Measurements from ENCODE around the gene NEBL. TPM values are rescaled to one million over a fixed set of nuclear protein-coding genes. Genes with fewer than 3 reads are reported as not detected.

The NEBL gene
- total and polyA plus RNA-seq, 3 experiments from 2014 or later: 0.11 to 0.15 TPM; not detected in 1

DNA sequence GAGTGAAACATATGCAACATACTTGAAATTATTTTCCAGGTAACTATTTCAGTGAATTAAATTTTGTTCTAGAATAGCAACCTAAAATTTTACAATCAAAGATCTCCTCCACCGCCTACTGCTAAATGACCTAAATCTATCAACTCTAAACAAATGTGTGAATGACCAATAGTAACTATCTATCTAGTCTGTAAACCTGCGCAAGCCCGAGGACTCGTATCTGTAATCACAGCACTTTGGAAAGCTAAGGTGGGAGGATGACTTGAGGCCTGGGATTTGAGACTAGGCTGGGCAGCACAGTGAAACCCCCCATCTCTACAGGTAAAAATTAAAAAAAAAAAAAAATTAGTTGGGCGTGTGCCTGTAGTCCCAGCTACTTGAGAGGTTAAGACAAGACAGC is 83.0 kb downstream of the NEBL start:
- Histone ChIP-seq H3K36me3 (ENCODE audit: insufficient read depth, low read length) (no peaks in the 10 kb centered on the region), H3K27ac (ENCODE audit: low read depth, low read length) (no peak overlapping the region), H3K4me1 (ENCODE audit: insufficient read depth, low read length) (no peaks in the 10 kb centered on the region), H3K4me3 (ENCODE audit: low read length) (no peak overlapping the region), H3K9me3 (ENCODE audit: low read length) (no peaks in the 10 kb centered on the region), H3K27me3 (ENCODE audit: insufficient read depth, low read length, poor library complexity, severe bottlenecking) (no peaks in the 10 kb centered on the region)
- Mint-ChIP-seq H3K4me3 (no peak overlapping the region), H3K27ac (no peak overlapping the region), H3K9me3 (peaks cover 0 to 2% (median 0%) of the 10 kb centered on the region in 5 donors), H3K4me1 (no peaks in the 10 kb centered on the region), H3K36me3 (no peaks in the 10 kb centered on the region), H3K27me3 (no peaks in the 10 kb centered on the region)
- no peak for DNase-seq
- CTCF ChIA-PET: interaction anchor here (0.6 kb wide), 1 partner anchor 402 kb away, joined by 3 read pairs; no protein-coding TSS in a partner anchor
- POLR2A ChIA-PET: no interaction called here

DNA sequence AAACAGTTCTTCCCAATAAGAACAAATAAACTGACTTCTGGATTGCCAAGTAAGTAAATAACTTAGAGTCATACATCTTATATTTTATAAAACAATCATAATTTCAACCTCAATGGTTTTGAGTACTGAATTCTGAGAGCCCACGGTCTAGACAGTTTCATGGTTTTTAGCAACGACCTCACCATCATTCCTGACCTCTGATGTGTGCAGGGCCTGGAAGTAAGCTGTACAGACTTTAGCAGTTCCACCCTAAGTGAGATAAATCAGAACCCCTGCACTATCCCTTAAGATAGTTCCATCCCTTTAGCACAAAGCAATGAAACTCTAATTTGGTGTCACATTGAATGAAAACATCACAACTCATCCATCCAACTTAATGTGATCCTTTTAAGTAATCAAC is 86.0 kb downstream of the NEBL start:
- no peaks in the 10 kb centered on the region for H3K4me1 ChIP-seq (ENCODE audit: insufficient read depth, low read length)
- ChIA-PET CTCF (no interaction called here), POLR2A (no interaction called here)
- H3K27me3 Mint-ChIP-seq: peaks cover 0 to 1% of the 10 kb centered on the region in 2 donors
- H3K27me3 ChIP-seq (ENCODE audit: insufficient read depth, low read length, poor library complexity, severe bottlenecking): no peaks in the 10 kb centered on the region
- H3K9me3 Mint-ChIP-seq: peaks cover 0 to 4% (median 0%) of the 10 kb centered on the region in 5 donors
- no peak for DNase-seq
- H3K9me3 ChIP-seq (ENCODE audit: low read length): no peaks in the 10 kb centered on the region
- no peak overlapping the region for H3K4me3 Mint-ChIP-seq
- H3K4me1 Mint-ChIP-seq: no peaks in the 10 kb centered on the region
- H3K27ac Mint-ChIP-seq: no peak overlapping the region
- H3K36me3 ChIP-seq (ENCODE audit: insufficient read depth, low read length): no peaks in the 10 kb centered on the region
- H3K36me3 Mint-ChIP-seq: no peaks in the 10 kb centered on the region
- no peak overlapping the region for H3K27ac ChIP-seq (ENCODE audit: low read depth, low read length)
- H3K4me3 ChIP-seq (ENCODE audit: low read length): no peak overlapping the region

DNA sequence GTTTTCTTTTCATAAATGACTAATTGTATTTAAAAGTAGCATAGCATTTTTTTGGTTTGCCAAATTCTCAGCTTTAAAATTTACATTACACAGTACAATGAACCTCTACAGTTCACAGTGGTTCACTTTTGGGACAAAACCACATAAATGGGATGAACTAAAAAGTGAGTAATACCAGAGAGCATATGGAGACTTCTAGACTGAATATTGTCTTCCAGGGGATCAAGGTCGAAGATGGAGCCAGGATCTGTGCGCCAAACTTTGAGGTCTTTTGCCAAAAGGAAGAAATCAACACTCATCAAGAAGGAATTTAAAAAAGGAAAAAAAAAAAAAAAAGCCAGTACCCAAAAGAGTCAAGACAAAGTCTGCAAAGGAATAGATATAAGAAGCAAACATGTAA is 87.5 kb downstream of the NEBL start:
- H3K27ac ChIP-seq (ENCODE audit: low read depth, low read length): no peak overlapping the region
- no peaks in the 10 kb centered on the region for H3K4me1 Mint-ChIP-seq
- ChIA-PET POLR2A (no interaction called here), CTCF (no interaction called here)
- DNase-seq: no peak
- peaks cover 0 to 4% (median 0%) of the 10 kb centered on the region in 5 donors for H3K9me3 Mint-ChIP-seq
- H3K27me3 Mint-ChIP-seq: peaks cover 0 to 3% of the 10 kb centered on the region in 2 donors
- no peak overlapping the region for H3K4me3 ChIP-seq (ENCODE audit: low read length)
- H3K27ac Mint-ChIP-seq: no peak overlapping the region
- H3K4me1 ChIP-seq (ENCODE audit: insufficient read depth, low read length): no peaks in the 10 kb centered on the region
- H3K27me3 ChIP-seq (ENCODE audit: insufficient read depth, low read length, poor library complexity, severe bottlenecking): no peaks in the 10 kb centered on the region
- no peak overlapping the region for H3K4me3 Mint-ChIP-seq
- H3K36me3 ChIP-seq (ENCODE audit: insufficient read depth, low read length): no peaks in the 10 kb centered on the region
- no peaks in the 10 kb centered on the region for H3K9me3 ChIP-seq (ENCODE audit: low read length)
- no peaks in the 10 kb centered on the region for H3K36me3 Mint-ChIP-seq

DNA sequence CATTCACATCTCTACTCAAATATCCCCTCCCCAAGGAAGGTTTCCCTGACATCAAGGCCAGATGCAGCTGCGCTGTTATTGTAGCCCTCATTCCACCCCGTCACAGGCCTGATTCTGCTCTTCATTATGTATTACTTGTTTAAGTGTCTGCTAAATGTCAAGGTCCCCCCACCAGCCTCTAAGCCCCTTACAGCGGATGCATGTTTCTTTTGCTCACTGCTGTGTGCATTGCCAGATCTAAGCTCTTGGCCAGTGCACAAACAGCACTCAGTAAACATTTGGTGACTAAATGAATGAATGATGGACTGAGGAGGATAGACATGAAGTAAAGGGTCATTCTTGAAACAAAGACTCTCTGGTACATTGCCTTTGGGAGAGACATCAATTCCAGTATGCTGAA is 90.6 kb downstream of the NEBL start:
- H3K27ac Mint-ChIP-seq: peak overlapping the region in 1 of 8 donors; percentile 54
- ChIA-PET POLR2A (no interaction called here), CTCF (no interaction called here)
- no peaks in the 10 kb centered on the region for H3K9me3 ChIP-seq (ENCODE audit: low read length)
- H3K36me3 ChIP-seq (ENCODE audit: insufficient read depth, low read length): no peaks in the 10 kb centered on the region
- H3K4me3 ChIP-seq (ENCODE audit: low read length): no peak overlapping the region
- no peaks in the 10 kb centered on the region for H3K4me1 Mint-ChIP-seq
- DNase-seq: no peak
- no peaks in the 10 kb centered on the region for H3K27me3 ChIP-seq (ENCODE audit: insufficient read depth, low read length, poor library complexity, severe bottlenecking)
- peaks cover 0 to 7% (median 2%) of the 10 kb centered on the region in 5 donors for H3K9me3 Mint-ChIP-seq
- H3K27ac ChIP-seq (ENCODE audit: low read depth, low read length): no peak overlapping the region
- no peaks in the 10 kb centered on the region for H3K4me1 ChIP-seq (ENCODE audit: insufficient read depth, low read length)
- no peak overlapping the region for H3K4me3 Mint-ChIP-seq
- H3K27me3 Mint-ChIP-seq: peaks cover 0 to 3% of the 10 kb centered on the region in 2 donors
- no peaks in the 10 kb centered on the region for H3K36me3 Mint-ChIP-seq

DNA sequence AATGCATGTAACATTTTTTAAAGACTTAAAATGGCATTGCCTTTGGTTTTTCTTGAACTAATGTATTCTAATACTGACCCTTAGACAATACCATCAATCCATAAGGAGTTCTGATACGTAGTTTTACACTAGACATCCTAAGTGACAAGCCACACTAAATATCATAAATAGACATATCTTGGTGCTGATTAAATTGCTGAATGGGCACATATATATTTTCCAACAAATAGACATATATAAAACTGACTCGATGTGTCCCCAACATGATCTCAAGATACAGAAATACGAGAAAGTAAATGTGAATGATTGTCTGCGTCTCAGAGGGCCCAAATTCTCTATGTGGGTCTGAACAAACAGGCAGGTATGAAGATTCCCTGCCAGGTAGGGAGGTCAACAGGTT is 99.8 kb downstream of the NEBL start:
- Mint-ChIP-seq H3K36me3 (no peaks in the 10 kb centered on the region), H3K27me3 (no peaks in the 10 kb centered on the region), H3K4me1 (no peaks in the 10 kb centered on the region), H3K27ac (no peak overlapping the region), H3K4me3 (no peak overlapping the region), H3K9me3 (peaks cover 0 to 7% (median 0%) of the 10 kb centered on the region in 5 donors)
- Histone ChIP-seq H3K4me3 (ENCODE audit: low read length) (no peak overlapping the region), H3K4me1 (ENCODE audit: insufficient read depth, low read length) (no peaks in the 10 kb centered on the region), H3K27me3 (ENCODE audit: insufficient read depth, low read length, poor library complexity, severe bottlenecking) (no peaks in the 10 kb centered on the region), H3K27ac (ENCODE audit: low read depth, low read length) (no peak overlapping the region), H3K9me3 (ENCODE audit: low read length) (no peaks in the 10 kb centered on the region), H3K36me3 (ENCODE audit: insufficient read depth, low read length) (no peaks in the 10 kb centered on the region)
- CTCF ChIA-PET: no interaction called here
- POLR2A ChIA-PET: no interaction called here
- no peak for DNase-seq

DNA sequence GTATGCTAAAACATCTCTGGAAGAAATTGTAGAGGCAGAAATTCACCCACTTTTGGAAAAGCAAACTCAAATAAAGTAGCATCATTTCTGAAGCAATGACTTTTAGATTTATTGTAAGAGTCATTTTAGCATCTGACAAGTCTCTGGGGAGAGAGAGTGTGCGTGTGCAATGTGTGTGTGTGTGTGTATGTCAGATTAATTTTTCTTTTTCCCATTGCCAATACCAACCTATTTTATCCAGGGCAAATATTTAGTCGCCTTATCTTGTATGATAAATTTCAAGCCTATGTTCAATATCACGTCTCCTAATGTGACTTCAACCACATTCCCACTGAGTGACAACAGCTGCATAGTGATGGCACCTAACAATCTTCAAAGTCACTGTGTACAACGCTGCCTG is 101.7 kb downstream of the NEBL start:
- Mint-ChIP-seq H3K9me3 (peaks cover 0 to 8% (median 0%) of the 10 kb centered on the region in 5 donors), H3K4me3 (no peak overlapping the region), H3K36me3 (no peaks in the 10 kb centered on the region), H3K4me1 (no peaks in the 10 kb centered on the region), H3K27ac (no peak overlapping the region), H3K27me3 (no peaks in the 10 kb centered on the region)
- Histone ChIP-seq H3K4me3 (ENCODE audit: low read length) (no peak overlapping the region), H3K36me3 (ENCODE audit: insufficient read depth, low read length) (no peaks in the 10 kb centered on the region), H3K4me1 (ENCODE audit: insufficient read depth, low read length) (no peaks in the 10 kb centered on the region), H3K9me3 (ENCODE audit: low read length) (no peaks in the 10 kb centered on the region), H3K27me3 (ENCODE audit: insufficient read depth, low read length, poor library complexity, severe bottlenecking) (no peaks in the 10 kb centered on the region), H3K27ac (ENCODE audit: low read depth, low read length) (no peak overlapping the region)
- CTCF ChIA-PET: no interaction called here
- no peak for DNase-seq
- POLR2A ChIA-PET: no interaction called here

DNA sequence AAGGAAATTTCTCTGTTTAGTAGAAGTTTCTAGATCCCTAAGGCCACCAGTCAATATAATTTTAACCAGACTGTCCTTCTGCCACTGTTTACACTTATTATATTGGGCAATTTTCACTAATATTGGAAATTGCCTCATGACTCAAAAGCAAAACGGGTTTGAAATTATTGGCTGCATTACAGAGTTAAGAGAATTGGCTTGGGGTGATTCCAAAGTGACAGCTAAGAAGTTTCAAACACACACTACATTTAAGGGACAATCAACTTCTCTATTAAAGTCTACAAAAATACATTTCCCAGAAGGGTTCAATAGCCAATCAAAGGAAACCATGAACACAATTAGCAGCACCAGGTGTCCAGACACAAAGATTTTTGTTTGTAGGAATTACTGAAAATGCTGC is 111.9 kb downstream of the NEBL start:
- Histone ChIP-seq H3K36me3 (ENCODE audit: insufficient read depth, low read length) (no peaks in the 10 kb centered on the region), H3K9me3 (ENCODE audit: low read length) (no peaks in the 10 kb centered on the region), H3K27ac (ENCODE audit: low read depth, low read length) (no peak overlapping the region), H3K4me1 (ENCODE audit: insufficient read depth, low read length) (no peaks in the 10 kb centered on the region), H3K27me3 (ENCODE audit: insufficient read depth, low read length, poor library complexity, severe bottlenecking) (no peaks in the 10 kb centered on the region), H3K4me3 (ENCODE audit: low read length) (no peak overlapping the region)
- ChIA-PET CTCF (no interaction called here), POLR2A (no interaction called here)
- DNase-seq: no peak
- Mint-ChIP-seq H3K4me3 (no peak overlapping the region), H3K4me1 (no peaks in the 10 kb centered on the region), H3K27ac (no peak overlapping the region), H3K27me3 (peaks cover 0 to 2% of the 10 kb centered on the region in 2 donors), H3K36me3 (no peaks in the 10 kb centered on the region), H3K9me3 (no peaks in the 10 kb centered on the region)

DNA sequence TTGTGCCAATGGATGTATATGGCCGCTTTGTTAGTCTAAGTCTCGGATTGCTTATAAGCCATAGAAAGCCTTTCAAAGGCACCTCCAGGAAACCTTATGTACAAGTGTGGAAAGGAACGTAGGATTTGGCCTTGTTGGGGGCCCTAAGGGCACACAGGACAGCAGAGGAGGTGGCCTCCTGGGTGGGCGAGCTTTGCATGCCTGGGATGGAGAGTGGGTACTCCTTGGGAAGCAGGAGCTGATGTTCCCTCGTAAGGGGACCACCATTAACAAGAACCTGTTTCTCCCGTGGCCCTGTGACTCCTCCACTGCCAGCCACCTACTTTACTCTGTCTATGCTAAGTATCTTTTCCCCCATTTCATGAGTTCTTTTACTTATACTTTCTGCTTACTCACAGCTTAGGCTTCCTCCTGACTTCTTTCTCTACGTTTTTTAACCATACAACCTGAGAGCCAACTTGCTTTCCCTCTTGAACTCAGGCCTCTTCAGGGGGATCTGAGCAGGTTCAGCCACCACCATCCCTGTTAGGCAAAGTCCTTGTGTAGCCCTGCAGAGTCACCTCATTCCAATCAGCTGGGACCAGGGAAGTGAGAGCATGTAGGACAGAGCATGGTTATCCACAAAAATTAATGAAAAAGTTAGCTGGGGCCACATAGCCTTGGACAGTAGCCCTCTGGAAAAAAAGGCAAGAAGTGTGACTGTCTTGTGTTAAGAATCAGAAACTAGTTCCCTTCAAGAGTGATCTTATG is 118.9 kb downstream of the NEBL start:
- no peaks in the 10 kb centered on the region for H3K36me3 Mint-ChIP-seq
- no peaks in the 10 kb centered on the region for H3K4me1 ChIP-seq (ENCODE audit: insufficient read depth, low read length)
- H3K36me3 ChIP-seq (ENCODE audit: insufficient read depth, low read length): no peaks in the 10 kb centered on the region
- no peaks in the 10 kb centered on the region for H3K4me1 Mint-ChIP-seq
- no peak overlapping the region for H3K27ac ChIP-seq (ENCODE audit: low read depth, low read length)
- CTCF ChIA-PET: no interaction called here
- H3K27ac Mint-ChIP-seq: no peak overlapping the region
- no peaks in the 10 kb centered on the region for H3K9me3 ChIP-seq (ENCODE audit: low read length)
- peaks cover 0 to 1% of the 10 kb centered on the region in 2 donors for H3K27me3 Mint-ChIP-seq
- H3K4me3 Mint-ChIP-seq: no peak overlapping the region
- POLR2A ChIA-PET: no interaction called here
- H3K27me3 ChIP-seq (ENCODE audit: insufficient read depth, low read length, poor library complexity, severe bottlenecking): no peaks in the 10 kb centered on the region
- H3K9me3 Mint-ChIP-seq: peaks cover 3 to 13% (median 4%) of the 10 kb centered on the region in 5 donors
- no peak overlapping the region for H3K4me3 ChIP-seq (ENCODE audit: low read length)
- no peak for DNase-seq
